Amniotic stem cell (primary cell): ENCODE results near the gene SORBS1.

Source experiments
- DNase-seq: peaks from one replicate; lab custom pipeline; 2025; lab: John Stamatoyannopoulos, UW

Gene SORBS1

GRCh38 chr10:95314192-95314918 lies 246.8 kb downstream of the SORBS1 start:
- DNase-seq: no peak

- no peak for DNase-seq
Measured at GRCh38 chr10:95312986-95313495, 248.1 kb downstream of the SORBS1 start.

- no peak for DNase-seq
Measured at GRCh38 chr10:95312257-95312656, 248.9 kb downstream of the SORBS1 start.

GRCh38 chr10:95309958-95310357 lies 251.2 kb downstream of the SORBS1 start:
- DNase-seq: no peak

GRCh38 chr10:95308389-95309302 lies 252.5 kb downstream of the SORBS1 start:
- peak; percentile 77 for DNase-seq

GRCh38 chr10:95306851-95307250 lies 254.3 kb downstream of the SORBS1 start:
- DNase-seq: no peak

GRCh38 chr10:95306318-95306650 lies 254.9 kb downstream of the SORBS1 start:
- no peak for DNase-seq

- DNase-seq: no peak
Measured at GRCh38 chr10:95305606-95306317, 255.4 kb downstream of the SORBS1 start.

- no peak for DNase-seq
Measured at GRCh38 chr10:95304976-95305375, 256.2 kb downstream of the SORBS1 start.

GRCh38 chr10:95304463-95304862 lies 256.7 kb downstream of the SORBS1 start:
- no peak for DNase-seq

- DNase-seq: no peak
Measured at GRCh38 chr10:95303950-95304349, 257.2 kb downstream of the SORBS1 start.

GRCh38 chr10:95303535-95303934 lies 257.6 kb downstream of the SORBS1 start:
- DNase-seq: no peak

- DNase-seq: no peak
Measured at GRCh38 chr10:95300022-95300539, 261.1 kb downstream of the SORBS1 start.

GRCh38 chr10:95297402-95297801 lies 263.8 kb downstream of the SORBS1 start:
- DNase-seq: no peak

GRCh38 chr10:95296764-95297163 lies 264.4 kb downstream of the SORBS1 start:
- no peak for DNase-seq

- DNase-seq: no peak
Measured at GRCh38 chr10:95295031-95295755, 266.0 kb downstream of the SORBS1 start.

GRCh38 chr10:95293631-95294030 lies 267.5 kb downstream of the SORBS1 start:
- no peak for DNase-seq

- no peak for DNase-seq
Measured at GRCh38 chr10:95291365-95292039, 269.7 kb downstream of the SORBS1 start.

- no peak for DNase-seq
Measured at GRCh38 chr10:95290461-95291364, 270.5 kb downstream of the SORBS1 start, which contains the start of gene PDLIM1. TSS of gene PDLIM1 (minus strand) at chr10:95291003. CDS start at chr10:95290915, 88 bp downstream.
